HEK293T (cell line): Measurements from ENCODE around the gene ARIH2.
"Not testable (repeated sequence)": the region's sequence is repeated elsewhere in the genome, so short reads cannot be mapped to it uniquely, and the experiment has no call there.

Source experiments
- CTCF ChIA-PET: fragments of 350-600 bp; formaldehyde crosslinking; extraction: SDS; loops from one replicate; lab custom pipeline; 2021; ENCODE audit warnings: antibody characterized with exemption, inconsistent platforms; lab: Yijun Ruan, JAX
- POLR2A ChIA-PET: fragments of 350-600 bp; formaldehyde crosslinking; extraction: SDS; loops from one replicate; lab custom pipeline; 2020; ENCODE audit warnings: antibody characterized with exemption, inconsistent platforms; lab: Yijun Ruan, JAX
- DNase-seq: peaks from one replicate; pipeline ENCODE4 v3.0.0; 2012; ENCODE audit warnings: mixed read lengths; ENCODE audit errors: extremely low spot score
- ARNT ChIP-seq: fragments of 450-650 bp; IDR thresholded peaks from 2 replicates; pipeline ENCODE4 v1.6.1; 2017; ENCODE audit warnings: mild to moderate bottlenecking
- BHLHE40 ChIP-seq: fragments of 450-650 bp; IDR thresholded peaks from 2 replicates; pipeline ENCODE4 v1.6.1; 2016; ENCODE audit warnings: mild to moderate bottlenecking, moderate library complexity, borderline replicate concordance
- CTBP1 ChIP-seq: fragments of 450-650 bp; IDR thresholded peaks from 2 replicates; pipeline ENCODE4 v1.6.1; 2016; ENCODE audit warnings: borderline replicate concordance
- ELF4 ChIP-seq: fragments of 450-650 bp; IDR thresholded peaks from 2 replicates; pipeline ENCODE4 v1.6.1; 2017; ENCODE audit warnings: antibody characterized with exemption
- FOXA1 ChIP-seq: fragments of 450-650 bp; IDR thresholded peaks from 2 replicates; pipeline ENCODE4 v1.6.1; 2016; ENCODE audit warnings: mild to moderate bottlenecking
- FOXK2 ChIP-seq: fragments of 450-650 bp; IDR thresholded peaks from 2 replicates; pipeline ENCODE4 v1.6.1; 2016; ENCODE audit warnings: mild to moderate bottlenecking
- FOXM1 ChIP-seq: fragments of 450-650 bp; IDR thresholded peaks from 2 replicates; pipeline ENCODE4 v1.6.1; 2017; ENCODE audit warnings: mild to moderate bottlenecking, borderline replicate concordance
- HDGF ChIP-seq: fragments of 450-650 bp; IDR thresholded peaks from 2 replicates; pipeline ENCODE4 v1.6.1; 2017; ENCODE audit warnings: antibody characterized with exemption, borderline replicate concordance
- L3MBTL2 ChIP-seq: fragments of 450-650 bp; conservative IDR thresholded peaks from 2 replicates; pipeline ENCODE4 v1.6.1; 2016; ENCODE audit warnings: mild to moderate bottlenecking
- LEF1 ChIP-seq: fragments of 450-650 bp; IDR thresholded peaks from 2 replicates; pipeline ENCODE4 v1.6.1; 2017; ENCODE audit warnings: mild to moderate bottlenecking, borderline replicate concordance
- NFRKB ChIP-seq: fragments of 450-650 bp; IDR thresholded peaks from 2 replicates; pipeline ENCODE4 v1.6.1; 2016; ENCODE audit warnings: mild to moderate bottlenecking, moderate library complexity
- SP1 ChIP-seq: fragments of 450-650 bp; IDR thresholded peaks from 2 replicates; pipeline ENCODE4 v1.6.1; 2017
- SUZ12 ChIP-seq: fragments of 450-650 bp; IDR thresholded peaks from 2 replicates; pipeline ENCODE4 v1.6.1; 2016; ENCODE audit warnings: mild to moderate bottlenecking
- TARDBP ChIP-seq: fragments of 450-650 bp; IDR thresholded peaks from 2 replicates; pipeline ENCODE4 v1.6.1; 2016
- ZNF384 ChIP-seq: fragments of 450-650 bp; IDR thresholded peaks from 2 replicates; pipeline ENCODE4 v1.6.1; 2016
- TF ChIP-seq, protein P1 (sequence below): fragments of 450-650 bp; IDR thresholded peaks from 2 replicates; pipeline ENCODE4 v1.6.1; 2016

ARIH2 gene

DNA sequence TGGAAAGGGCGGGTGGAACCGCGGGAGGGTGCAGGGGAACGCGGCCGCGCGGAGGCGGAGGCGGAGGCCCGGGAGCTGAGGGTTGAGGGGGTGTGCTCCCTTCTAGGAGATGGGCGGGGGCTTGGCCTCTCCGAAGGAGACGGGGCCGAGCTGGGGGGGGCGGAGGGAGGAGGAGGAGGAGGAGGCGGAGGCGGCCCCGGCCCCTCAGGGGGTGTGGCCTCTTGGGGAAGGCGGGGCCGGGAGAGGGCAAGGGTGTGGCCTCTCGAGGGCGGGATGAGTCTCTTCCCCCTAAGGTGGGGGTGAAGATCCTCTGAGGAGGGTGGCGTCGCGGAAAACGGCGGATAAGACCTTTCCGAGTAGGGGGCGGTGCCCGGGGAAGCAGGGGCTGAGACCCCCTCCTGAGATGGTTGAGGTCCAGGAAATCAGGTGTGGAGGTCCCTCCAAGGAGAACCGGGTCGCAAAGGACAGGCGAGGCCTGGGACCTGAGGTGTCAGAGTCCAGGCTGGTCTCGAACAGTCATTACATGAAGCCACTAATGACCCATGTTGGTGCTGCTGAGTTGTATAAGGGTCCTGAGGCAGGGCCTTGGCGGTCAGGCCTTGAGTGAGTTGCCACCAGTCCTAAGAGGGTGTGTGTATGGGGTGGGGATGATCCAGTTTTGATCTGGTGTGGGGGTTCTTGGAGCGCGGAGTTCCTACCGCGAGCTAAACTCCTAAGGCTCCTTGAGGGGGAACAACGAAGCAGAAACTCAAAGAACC lies 89.3 kb downstream of the ARIH2 start:
- no peak for TF ChIP-seq CTBP1
- no peak for TF ChIP-seq FOXK2
- TF ChIP-seq HDGF: no peak
- no peak for TF ChIP-seq SP1
- TF ChIP-seq SUZ12: no peak
- TF ChIP-seq LEF1: no peak
- ChIA-PET POLR2A (interaction anchor here (0.5 to 6.7 kb wide), 20 partner anchors 11 to 455 kb away, joined by 3 to 204 read pairs (median 8); partner anchors contain the start of genes ARIH2, CELSR3, DALRD3 and IMPDH2), CTCF (interaction anchor here (0.7 to 2.3 kb wide), 4 partner anchors 12 to 86 kb away, joined by 6 to 8 read pairs (median 8); partner anchors contain the start of genes NDUFAF3 and QRICH1)
- peak; percentile 84 for DNase-seq

DNA sequence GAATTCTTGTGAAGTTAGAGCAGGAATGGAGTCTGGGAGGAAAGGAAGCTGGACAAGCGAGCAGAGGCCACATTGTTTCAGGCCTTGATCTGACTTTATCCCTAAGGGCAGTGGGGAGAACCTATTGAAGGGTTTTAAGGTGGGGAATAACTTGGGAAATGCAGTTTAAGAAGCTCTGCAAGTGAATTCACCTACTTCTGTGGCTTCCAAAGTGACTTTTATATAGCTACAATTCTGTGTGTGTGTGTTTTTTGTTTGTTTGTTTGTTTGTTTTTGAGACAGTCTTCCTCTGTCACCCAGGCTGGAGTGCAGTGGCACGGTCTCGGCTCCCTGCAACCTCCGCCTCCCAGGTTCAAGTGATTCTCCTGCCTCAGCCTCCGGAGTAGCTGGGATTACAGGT lies 90.0 kb downstream of the ARIH2 start:
- DNase-seq: not testable (repeated sequence)
- ChIA-PET POLR2A (interaction anchor here (0.9 to 6.7 kb wide), 4 partner anchors 11 to 21 kb away, joined by 4 to 204 read pairs (median 44); partner anchors contain the start of genes DALRD3, IMPDH2 and NDUFAF3), CTCF (interaction anchor here (1.7 to 2.3 kb wide), 2 partner anchors 13 to 21 kb away, joined by 7 to 15 read pairs; partner anchors contain the start of gene NDUFAF3)

DNA sequence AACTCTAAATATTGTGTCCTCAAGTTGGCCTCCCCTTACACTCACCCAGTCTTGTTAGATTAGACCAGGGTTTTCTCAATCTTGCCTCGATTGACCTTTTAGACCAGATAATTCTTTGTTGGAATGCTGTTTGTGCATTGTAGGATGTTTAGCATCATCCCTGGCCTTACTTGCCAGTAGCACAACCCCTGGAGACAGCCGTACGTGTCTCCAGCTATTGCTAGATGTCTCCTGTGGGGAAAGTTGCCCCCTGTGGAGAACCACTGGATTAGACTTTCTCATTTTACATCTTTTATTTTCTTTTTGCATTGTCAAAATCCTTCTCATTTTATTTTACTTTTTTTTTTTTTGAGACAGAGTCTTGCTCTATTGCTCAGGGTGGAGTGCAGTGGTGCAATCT lies 90.8 kb downstream of the ARIH2 start:
- ChIA-PET CTCF (interaction anchor here (0.6 to 1.7 kb wide), 2 partner anchors 12 to 76 kb away, joined by 5 to 15 read pairs; partner anchors contain the start of gene NDUFAF3), POLR2A (interaction anchor here (3.6 to 6.7 kb wide), 2 partner anchors 11 to 20 kb away, joined by 35 to 204 read pairs; partner anchors contain the start of genes DALRD3, IMPDH2 and NDUFAF3)
- TF ChIP-seq CTBP1 (no peak), NFRKB (no peak), BHLHE40 (no peak), FOXA1 (no peak), ARNT (no peak), FOXK2 (no peak), SUZ12 (no peak), LEF1 (no peak)
- TF ChIP-seq, protein P1, sequence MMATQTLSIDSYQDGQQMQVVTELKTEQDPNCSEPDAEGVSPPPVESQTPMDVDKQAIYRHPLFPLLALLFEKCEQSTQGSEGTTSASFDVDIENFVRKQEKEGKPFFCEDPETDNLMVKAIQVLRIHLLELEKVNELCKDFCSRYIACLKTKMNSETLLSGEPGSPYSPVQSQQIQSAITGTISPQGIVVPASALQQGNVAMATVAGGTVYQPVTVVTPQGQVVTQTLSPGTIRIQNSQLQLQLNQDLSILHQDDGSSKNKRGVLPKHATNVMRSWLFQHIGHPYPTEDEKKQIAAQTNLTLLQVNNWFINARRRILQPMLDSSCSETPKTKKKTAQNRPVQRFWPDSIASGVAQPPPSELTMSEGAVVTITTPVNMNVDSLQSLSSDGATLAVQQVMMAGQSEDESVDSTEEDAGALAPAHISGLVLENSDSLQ: no peak
- DNase-seq: no peak

DNA sequence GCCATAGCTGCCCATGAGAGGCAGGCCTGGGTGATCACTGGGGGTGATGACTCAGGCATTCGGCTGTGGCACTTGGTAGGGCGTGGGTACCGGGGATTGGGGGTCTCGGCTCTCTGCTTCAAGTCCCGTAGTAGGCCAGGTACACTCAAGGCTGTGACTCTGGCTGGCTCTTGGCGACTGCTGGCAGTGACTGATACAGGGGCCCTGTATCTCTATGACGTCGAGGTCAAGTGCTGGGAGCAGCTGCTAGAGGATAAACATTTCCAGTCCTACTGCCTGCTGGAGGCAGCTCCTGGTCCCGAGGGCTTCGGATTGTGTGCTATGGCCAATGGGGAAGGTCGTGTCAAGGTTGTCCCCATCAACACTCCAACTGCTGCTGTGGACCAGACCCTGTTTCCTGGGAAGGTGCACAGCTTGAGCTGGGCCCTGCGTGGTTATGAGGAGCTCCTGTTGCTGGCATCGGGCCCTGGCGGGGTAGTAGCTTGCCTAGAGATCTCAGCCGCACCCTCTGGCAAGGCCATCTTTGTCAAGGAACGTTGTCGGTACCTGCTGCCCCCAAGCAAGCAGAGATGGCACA lies 93.9 kb downstream of the ARIH2 start:
- no peak for DNase-seq
- POLR2A ChIA-PET: interaction anchor here (0.6 to 4.0 kb wide), 6 partner anchors 9 to 108 kb away, joined by 3 to 21 read pairs (median 6); partner anchors contain the start of genes IMPDH2, NDUFAF3, QRICH1 and USP19
- TF ChIP-seq FOXK2: no peak
- no peak for TF ChIP-seq BHLHE40
- no peak for TF ChIP-seq ZNF384
- TF ChIP-seq, protein P1: no peak
- TF ChIP-seq TARDBP: no peak
- no peak for TF ChIP-seq FOXM1
- TF ChIP-seq ARNT: no peak
- no peak for TF ChIP-seq HDGF
- no peak for TF ChIP-seq SP1
- CTCF ChIA-PET: interaction anchor here (0.5 to 2.5 kb wide), 3 partner anchors 22 to 35 kb away, joined by 4 to 18 read pairs (median 5); no protein-coding TSS in a partner anchor

DNA sequence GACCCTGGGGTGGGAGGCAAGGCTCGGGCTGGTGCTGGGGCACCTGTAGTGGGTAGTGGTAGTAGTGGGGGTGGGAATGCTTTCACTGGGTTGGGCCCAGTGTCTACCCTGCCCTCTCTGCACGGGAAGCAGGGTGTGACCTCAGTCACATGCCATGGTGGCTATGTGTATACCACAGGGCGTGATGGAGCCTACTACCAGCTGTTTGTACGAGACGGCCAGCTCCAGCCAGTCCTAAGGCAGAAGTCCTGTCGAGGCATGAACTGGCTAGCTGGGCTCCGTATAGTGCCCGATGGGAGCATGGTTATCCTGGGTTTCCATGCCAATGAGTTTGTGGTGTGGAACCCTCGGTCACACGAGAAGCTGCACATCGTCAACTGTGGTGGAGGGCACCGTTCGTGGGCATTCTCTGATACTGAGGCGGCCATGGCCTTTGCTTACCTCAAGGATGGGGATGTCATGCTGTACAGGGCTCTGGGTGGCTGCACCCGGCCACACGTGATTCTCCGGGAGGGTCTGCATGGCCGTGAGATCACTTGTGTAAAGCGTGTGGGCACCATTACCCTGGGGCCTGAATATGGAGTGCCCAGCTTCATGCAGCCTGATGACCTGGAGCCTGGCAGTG lies 94.6 kb downstream of the ARIH2 start:
- POLR2A ChIA-PET: interaction anchor here (0.6 to 4.0 kb wide), 5 partner anchors 8 to 26 kb away, joined by 3 to 21 read pairs (median 7); partner anchors contain the start of genes IMPDH2 and NDUFAF3
- CTCF ChIA-PET: interaction anchor here (0.6 to 2.5 kb wide), 2 partner anchors 26 to 288 kb away, joined by 4 to 18 read pairs; no protein-coding TSS in a partner anchor
- no peak for DNase-seq
- no peak for TF ChIP-seq ELF4
- TF ChIP-seq, protein P1: no peak
- TF ChIP-seq FOXK2: no peak
- TF ChIP-seq L3MBTL2: no peak
- no peak for TF ChIP-seq FOXA1
- no peak for TF ChIP-seq TARDBP
- TF ChIP-seq BHLHE40: no peak
- TF ChIP-seq ZNF384: no peak
